Stimulated activated CD8-positive, alpha-beta memory T cell treated with anti-CD3 and anti-CD28 coated beads, Interleukin-15, amount 100 ng/mL, for 1 hour (primary cell): ENCODE data around the gene GYG1.

Source experiments
- DNase-seq: peaks from one replicate; pipeline ENCODE4 v3.0.0-alpha.2; 2020; ENCODE audit warnings: low read depth

The GYG1 gene

GRCh38 chr3:149018247-149018646 is 26.9 kb downstream of the GYG1 start:
- no peak for DNase-seq

GRCh38 chr3:149019580-149019979 is 28.2 kb downstream of the GYG1 start:
- no peak for DNase-seq

- no peak for DNase-seq
Observed at GRCh38 chr3:149020196-149020838, 29.0 kb downstream of the GYG1 start.

- DNase-seq = no peak
Observed at GRCh38 chr3:149020839-149021252, 29.5 kb downstream of the GYG1 start.

- no peak for DNase-seq
Observed at GRCh38 chr3:149021830-149022229, 30.5 kb downstream of the GYG1 start.

- DNase-seq = no peak
Observed at GRCh38 chr3:149023951-149024350, 32.6 kb downstream of the GYG1 start.

- DNase-seq = no peak
Observed at GRCh38 chr3:149026718-149027117, 35.4 kb downstream of the GYG1 start.

GRCh38 chr3:149031096-149031495 is 39.8 kb downstream of the GYG1 start:
- no peak for DNase-seq

GRCh38 chr3:149037684-149038083 is 46.3 kb downstream of the GYG1 start:
- no peak for DNase-seq

GRCh38 chr3:149038322-149038721 is 47.0 kb downstream of the GYG1 start:
- no peak for DNase-seq

GRCh38 chr3:149042789-149043386 is 51.5 kb downstream of the GYG1 start:
- DNase-seq = no peak

- DNase-seq = no peak
Observed at GRCh38 chr3:149044339-149045083, 53.2 kb downstream of the GYG1 start.

GRCh38 chr3:149055575-149055974 is 64.2 kb downstream of the GYG1 start:
- no peak for DNase-seq

GRCh38 chr3:149058198-149058597 is 66.9 kb downstream of the GYG1 start:
- no peak for DNase-seq

- no peak for DNase-seq
Observed at GRCh38 chr3:149058602-149059001, 67.3 kb downstream of the GYG1 start.

- no peak for DNase-seq
Observed at GRCh38 chr3:149061776-149062175, 70.4 kb downstream of the GYG1 start.

- DNase-seq = no peak
Observed at GRCh38 chr3:149067883-149068282, 76.5 kb downstream of the GYG1 start.
